Spleen (tissue), 11 donors: ENCODE measurements around the gene UTS2R. TPM values are rescaled to one million over a fixed set of nuclear protein-coding genes. Genes with fewer than 3 reads are reported as not detected.
A peak's percentile ranks its signal among the peaks of the same experiment; 100 is the strongest.

Experiments
- DNase-seq: peaks from one replicate; pipeline ENCODE4 v3.0.0-alpha.2; 2020
- H3K27ac ChIP-seq, 8 donors: fragments of 200-600 bp; sonication (generic) in 7 of 8; 1 replicate in 4 of 8; 2 replicates in 4 of 8; pipeline versions ENCODE4 v1.5.0 to v1.8.0; 2016 to 2021; ENCODE audit warnings: inconsistent platforms in 4 of 8, mild to moderate bottlenecking in 4 of 8, moderate library complexity in 1 of 8
- H3K27me3 ChIP-seq, 7 donors: fragments of 200-600 bp; sonication (generic) in 6 of 7; replicated peaks in 1 of 7; 1 replicate in 4 of 7; 2 replicates in 3 of 7; pipeline versions ENCODE4 v1.5.0 to v1.8.0; 2016 to 2021; ENCODE audit warnings: inconsistent platforms in 3 of 7, mild to moderate bottlenecking in 1 of 7
- H3K36me3 ChIP-seq, 6 donors: fragments of 200-600 bp; sonication (generic) in 5 of 6; 1 replicate in 4 of 6; 2 replicates in 2 of 6; pipeline versions ENCODE4 v1.5.0 to v1.8.0; 2016 to 2021; ENCODE audit warnings: inconsistent platforms in 2 of 6
- H3K4me1 ChIP-seq, 6 donors: fragments of 200-600 bp; sonication (generic) in 5 of 6; 1 replicate in 3 of 6; 2 replicates in 3 of 6; pipeline versions ENCODE4 v1.5.0 to v1.8.0; 2016 to 2021; ENCODE audit warnings: inconsistent platforms in 3 of 6
- H3K4me3 ChIP-seq, 8 donors: fragments of 200-600 bp; sonication (generic) in 7 of 8; 1 replicate in 4 of 8; 2 replicates in 4 of 8; pipeline versions ENCODE4 v1.5.0 to v1.8.0; 2016 to 2021; ENCODE audit warnings: inconsistent platforms in 4 of 8, mild to moderate bottlenecking in 4 of 8, moderate library complexity in 2 of 8
- H3K9me3 ChIP-seq, 8 donors: fragments of 200-600 bp; sonication (generic) in 7 of 8; 1 replicate in 4 of 8; 2 replicates in 4 of 8; pipeline versions ENCODE4 v1.5.0 to v1.8.0; 2016 to 2021; ENCODE audit warnings: inconsistent platforms in 4 of 8
- POLR2A ChIP-seq, 3 donors: fragments of 450-650 bp; IDR thresholded peaks; one replicate each; pipeline ENCODE4 v1.5.1; 2017; ENCODE audit warnings: antibody characterized with exemption in 3 of 3, mild to moderate bottlenecking in 1 of 3
- POLR2AphosphoS5 ChIP-seq, 3 donors: sonication (generic); formaldehyde crosslinking; IDR thresholded peaks; one replicate each; pipeline ENCODE4 v1.5.1; 2017; ENCODE audit warnings: antibody characterized with exemption in 3 of 3
- WGBS, 5 donors: extraction: QIAGEN DNeasy Blood & Tissue Kit in 3 of 5; methylation state at CpG; one replicate each; pipeline versions ENCODE4 v1.1.5 to v1.1.7; 2013 to 2018; 5-methylcytosine and 5-hydroxymethylcytosine counted together
- intact Hi-C: fragments of 100-400 bp; cut with DNase I; formaldehyde crosslinking; loops from one replicate; pipeline ENCODE4 v1.15.0; 2023; ENCODE audit warnings: low total_unique reads
- polyA plus RNA-seq, 3 donors: library from polyadenylated mRNA; stranded (reverse); fragments of 200-250 nt; gene quantifications; one replicate each; pipeline ENCODE4 v1.2.1, GENCODE V29; 2013
- total RNA-seq, 7 donors: library from RNA; depleted of rRNA in 3 of 7; stranded (reverse); fragments of >200 nt in 3 of 7; fragmentation: NEBNext Ultra II Directional in 4 of 7; extraction: Animal tissue kit (Norgen Biotek cat#: 25700) in 4 of 7; gene quantifications; one replicate each; pipeline versions ENCODE4 v1.1.0 to v1.2.1, GENCODE V29; 2016 to 2021
- TF ChIP-seq, protein P1 (sequence below), 11 experiments: fragments of 200-600 bp in 7 of 11; fragments of 450-650 bp in 4 of 11; sonication (generic) in 4 of 11; IDR thresholded peaks in 8 of 11; conservative IDR thresholded peaks in 3 of 11; 1 replicate in 7 of 11; 2 replicates in 4 of 11; pipeline versions ENCODE4 v1.4.0 to v1.8.0; 2016 to 2021; ENCODE audit warnings: antibody characterized with exemption in 11 of 11, inconsistent platforms in 4 of 11, mild to moderate bottlenecking in 1 of 11
- donor health status: healthy with polysubstance abuse.
- donor health status: DM: no; HTN: no; CAD: no; lungs with moderate emphysema.
- donor health status: DM: no; HTN: no; CAD: no.
- donor health status: Bipolar disorder and iron deficiency.
- donor health status: healthy.
- donor health status: DM: no; HTN: no; CAD: no.
- donor health status: DM: yes; HTN: yes; CAD: no.

Gene UTS2R
- total and polyA plus RNA-seq, 10 donors, result 0.26 to 3.1 (median 0.60) TPM; not detected in 5

DNA sequence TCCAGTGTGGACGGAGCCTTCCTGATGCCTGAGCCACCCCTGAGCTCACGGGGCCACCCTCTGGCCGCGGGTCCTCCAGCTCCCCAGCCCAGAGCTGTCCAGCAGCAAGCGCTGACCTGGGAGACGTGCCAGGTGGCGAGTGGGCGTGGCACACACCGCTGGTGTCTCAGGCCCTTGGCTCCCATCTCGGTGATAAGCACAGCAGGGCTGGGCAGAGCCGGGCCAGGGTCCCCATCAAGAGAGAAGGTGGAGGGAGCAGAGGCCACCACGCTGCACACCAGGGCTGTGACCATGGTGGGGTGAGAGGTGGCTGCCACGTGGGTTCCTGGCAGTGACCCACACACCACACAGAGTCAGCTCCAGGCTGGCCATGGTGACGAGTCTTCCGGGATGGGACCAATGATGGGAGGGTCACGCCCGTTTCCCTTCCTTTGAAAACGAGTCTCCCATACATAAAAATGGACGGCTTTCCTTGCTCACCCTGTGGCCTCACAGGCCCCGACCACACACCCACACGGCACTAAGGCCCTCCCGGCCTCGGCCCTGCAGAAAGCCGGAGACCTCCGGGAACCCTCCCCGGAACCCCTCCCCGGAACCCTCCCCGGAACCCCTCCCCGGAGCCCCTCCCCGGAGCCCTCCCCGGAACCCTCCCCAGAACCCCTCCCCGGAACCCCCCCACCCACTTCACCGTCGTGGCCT is 16.8 kb downstream of the UTS2R start:
- intact Hi-C loops, result no loop called here
- no peaks in the 10 kb centered on the region for H3K9me3 ChIP-seq

DNA sequence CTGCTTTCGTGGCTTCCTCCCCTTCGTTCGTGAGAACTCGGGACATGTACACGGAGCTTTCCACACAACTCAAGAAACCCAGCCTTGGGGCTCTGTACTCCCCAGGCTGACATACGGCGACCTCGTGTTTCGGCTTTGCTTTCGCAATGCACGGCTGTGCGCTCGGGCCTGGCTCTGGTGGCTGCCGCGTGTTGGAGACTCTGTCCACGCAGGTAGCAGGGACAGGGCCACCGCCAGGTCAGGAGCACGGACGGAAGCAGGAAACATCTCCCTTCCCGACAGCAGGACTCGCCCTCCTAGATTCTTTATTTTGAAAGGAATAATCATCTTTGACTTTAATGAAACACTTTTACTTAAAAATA is 17.3 kb downstream of the UTS2R start:
- TF ChIP-seq, protein P1, sequence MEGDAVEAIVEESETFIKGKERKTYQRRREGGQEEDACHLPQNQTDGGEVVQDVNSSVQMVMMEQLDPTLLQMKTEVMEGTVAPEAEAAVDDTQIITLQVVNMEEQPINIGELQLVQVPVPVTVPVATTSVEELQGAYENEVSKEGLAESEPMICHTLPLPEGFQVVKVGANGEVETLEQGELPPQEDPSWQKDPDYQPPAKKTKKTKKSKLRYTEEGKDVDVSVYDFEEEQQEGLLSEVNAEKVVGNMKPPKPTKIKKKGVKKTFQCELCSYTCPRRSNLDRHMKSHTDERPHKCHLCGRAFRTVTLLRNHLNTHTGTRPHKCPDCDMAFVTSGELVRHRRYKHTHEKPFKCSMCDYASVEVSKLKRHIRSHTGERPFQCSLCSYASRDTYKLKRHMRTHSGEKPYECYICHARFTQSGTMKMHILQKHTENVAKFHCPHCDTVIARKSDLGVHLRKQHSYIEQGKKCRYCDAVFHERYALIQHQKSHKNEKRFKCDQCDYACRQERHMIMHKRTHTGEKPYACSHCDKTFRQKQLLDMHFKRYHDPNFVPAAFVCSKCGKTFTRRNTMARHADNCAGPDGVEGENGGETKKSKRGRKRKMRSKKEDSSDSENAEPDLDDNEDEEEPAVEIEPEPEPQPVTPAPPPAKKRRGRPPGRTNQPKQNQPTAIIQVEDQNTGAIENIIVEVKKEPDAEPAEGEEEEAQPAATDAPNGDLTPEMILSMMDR (IDR thresholded peaks at IDR 0.05 in 8 of 11, conservative IDR thresholded peaks at IDR 0.05 in 3 of 11), result no peak
- TF ChIP-seq POLR2A (IDR thresholded peaks at IDR 0.05) (no peak), POLR2AphosphoS5 (IDR thresholded peaks at IDR 0.05) (no peak)
- intact Hi-C loops, result no loop called here
- Histone ChIP-seq H3K4me1 (peaks cover 0 to 29% (median 5%) of the 10 kb centered on the region in 6 donors), H3K9me3 (no peaks in the 10 kb centered on the region), H3K4me3 (no peak overlapping the region), H3K36me3 (peaks cover 0 to 30% (median 18%) of the 10 kb centered on the region in 6 donors), H3K27me3 (peaks cover 0 to 37% (median 27%) of the 10 kb centered on the region in 7 donors), H3K27ac (no peak overlapping the region)
- WGBS, 5 donors, result 63 to 88% (median 75%) methylated on average over 20 to 21 of the region's 21 CpGs
- DNase-seq, result no peak

More for the DNA sequence above, 16.8 kb downstream of the UTS2R start:
- H3K4me3 ChIP-seq, result no peak overlapping the region
- peaks cover 0 to 29% (median 5%) of the 10 kb centered on the region in 6 donors for H3K4me1 ChIP-seq
- H3K27ac ChIP-seq, result no peak overlapping the region
- H3K36me3 ChIP-seq, result peaks cover 0 to 26% (median 15%) of the 10 kb centered on the region in 6 donors
- peaks cover 0 to 43% (median 32%) of the 10 kb centered on the region in 7 donors for H3K27me3 ChIP-seq
- TF ChIP-seq POLR2A (IDR thresholded peaks at IDR 0.05) (no peak), POLR2AphosphoS5 (IDR thresholded peaks at IDR 0.05) (peak in 2 of 3 donors; percentile 18 to 65)
- TF ChIP-seq, protein P1 (IDR thresholded peaks at IDR 0.05 in 8 of 11, conservative IDR thresholded peaks at IDR 0.05 in 3 of 11), result no peak
- 75 to 80% (median 75%) methylated on average over 23 to 34 of the region's 34 CpGs for WGBS, 5 donors
- DNase-seq, result no peak

DNA sequence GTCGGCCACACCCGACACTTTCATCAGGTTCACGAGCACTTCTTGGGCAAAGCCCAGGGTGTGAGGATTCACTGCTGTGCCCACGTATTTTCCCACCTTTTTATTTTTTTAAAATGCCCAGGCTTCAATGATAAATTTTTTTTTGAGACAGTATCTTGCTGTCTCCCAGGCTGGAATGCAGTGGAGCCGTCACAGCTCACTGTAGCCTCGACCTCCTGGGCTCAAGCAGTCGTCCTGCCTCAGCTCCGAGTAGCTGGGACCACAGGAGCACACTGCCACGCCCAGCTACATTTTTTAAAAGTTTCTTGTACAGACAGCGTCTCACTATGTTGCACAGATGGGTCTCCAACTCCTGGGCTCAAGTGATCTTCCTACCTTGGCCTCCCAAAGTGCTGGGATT is 17.8 kb downstream of the UTS2R start:
- 88 to 92% (median 90%) methylated on average over 10 of the region's 10 CpGs for WGBS, 5 donors
- H3K4me1 ChIP-seq, result peaks cover 0 to 29% (median 5%) of the 10 kb centered on the region in 6 donors
- TF ChIP-seq, protein P1 (IDR thresholded peaks at IDR 0.05 in 8 of 11, conservative IDR thresholded peaks at IDR 0.05 in 3 of 11), result no peak
- no peak for TF ChIP-seq POLR2AphosphoS5 (IDR thresholded peaks at IDR 0.05)
- no peak for TF ChIP-seq POLR2A (IDR thresholded peaks at IDR 0.05)

More for the DNA sequence above, 17.8 kb downstream of the UTS2R start:
- peaks cover 0 to 34% (median 20%) of the 10 kb centered on the region in 6 donors for H3K36me3 ChIP-seq
- no peak overlapping the region for H3K4me3 ChIP-seq
- no peak for DNase-seq
- intact Hi-C loops, result no loop called here
- no peaks in the 10 kb centered on the region for H3K9me3 ChIP-seq
- H3K27ac ChIP-seq, result no peak overlapping the region
- H3K27me3 ChIP-seq, result peaks cover 0 to 33% (median 22%) of the 10 kb centered on the region in 7 donors
